ENCODE results near the gene METTL9.

GRCh38 chr16:21560462-21560861 is 38.9 kb upstream of the METTL9 start:
- no peak for TF ChIP-seq CTCF (conservative IDR thresholded peaks at IDR 0.05; ENCODE audit: low read depth, low read length)
- TF ChIP-seq MAFK (IDR thresholded peaks at IDR 0.05; ENCODE audit: low read depth, low read length): no peak
- TF ChIP-seq MAZ (IDR thresholded peaks at IDR 0.05; ENCODE audit: borderline replicate concordance, low read depth, low read length): no peak
- no peak for TF ChIP-seq MXI1 (IDR thresholded peaks at IDR 0.05; ENCODE audit: borderline replicate concordance, low read depth, low read length)
- TF ChIP-seq RAD21 (IDR thresholded peaks at IDR 0.05; ENCODE audit: low read length): no peak
- no peak for TF ChIP-seq SMC3 (IDR thresholded peaks at IDR 0.05; ENCODE audit: low read depth, low read length)
- no peak for TF ChIP-seq CHD1 (IDR thresholded peaks at IDR 0.05; ENCODE audit: low read depth, low read length)
- no peak for TF ChIP-seq POLR2A (IDR thresholded peaks at IDR 0.05; ENCODE audit: low read depth, low read length)
- no peak for TF ChIP-seq RCOR1 (IDR thresholded peaks at IDR 0.05; ENCODE audit: insufficient replicate concordance, low read length)
- no peak for TF ChIP-seq ELK1 (IDR thresholded peaks at IDR 0.05; ENCODE audit: borderline replicate concordance, low read depth, low read length)
